HFFc6 (cell line): ENCODE data around the gene PLCZ1. TPM values are rescaled to one million over a fixed set of nuclear protein-coding genes. Genes with fewer than 3 reads are reported as not detected.

Experiments used
- DNase-seq: peaks from one replicate; pipeline ENCODE4 v3.0.0-alpha.2; 2018
- H3K27ac Mint-ChIP-seq: 2 replicates; pipeline ENCODE4 v1.8.0; 2020; ENCODE audit warnings: mild to moderate bottlenecking, mixed read lengths
- H3K27me3 Mint-ChIP-seq: 2 replicates; pipeline ENCODE4 v1.8.0; 2021; ENCODE audit warnings: mild to moderate bottlenecking, moderate library complexity, mixed read lengths; ENCODE audit not compliant: insufficient read depth
- H3K36me3 Mint-ChIP-seq: 2 replicates; pipeline ENCODE4 v1.8.0; 2021; ENCODE audit warnings: low read depth, mixed read lengths
- H3K4me1 Mint-ChIP-seq: 2 replicates; pipeline ENCODE4 v1.8.0; 2020; ENCODE audit warnings: low read depth, mixed read lengths
- H3K4me3 Mint-ChIP-seq: 2 replicates; pipeline ENCODE4 v1.8.0; 2020; ENCODE audit warnings: mild to moderate bottlenecking, moderate library complexity, mixed read lengths
- H3K9me3 Mint-ChIP-seq: 2 replicates; pipeline ENCODE4 v1.8.0; 2020; ENCODE audit warnings: mild to moderate bottlenecking, mixed read lengths
- CTCF ChIP-seq: fragments of 200-600 bp; sonication (generic); IDR thresholded peaks from 2 replicates; pipeline ENCODE4 v1.5.0; 2021; ENCODE audit warnings: antibody characterized with exemption, mild to moderate bottlenecking
- total RNA-seq, 6 experiments: library from RNA; stranded (reverse); fragmentation: NEBNext Ultra II Directional; extraction: Animal tissue kit (Norgen Biotek cat#: 25700); gene quantifications; 2 replicates in 1 of 6; 3 replicates in 5 of 6; pipeline ENCODE4 v1.2.3, GENCODE V29; 2021

Gene PLCZ1
- total RNA-seq, 6 experiments from 2014 or later, result not detected

- Mint-ChIP-seq H3K9me3 (no peaks in the 10 kb centered on the region), H3K4me3 (no peak overlapping the region), H3K27me3 (peaks cover 7% of the 10 kb centered on the region; the same call in 1 of the 2 replicates), H3K4me1 (no peaks in the 10 kb centered on the region), H3K36me3 (no peaks in the 10 kb centered on the region), H3K27ac (no peak overlapping the region)
- no peak for DNase-seq
- TF ChIP-seq CTCF, result no peak
Observed at GRCh38 chr12:18651525-18651924, 86.3 kb downstream of the PLCZ1 start.

- peaks cover 8% of the 10 kb centered on the region for H3K4me1 Mint-ChIP-seq
- peaks cover 6% of the 10 kb centered on the region; the same call in 1 of the 2 replicates for H3K27me3 Mint-ChIP-seq
- H3K4me3 Mint-ChIP-seq, result no peak overlapping the region
- H3K27ac Mint-ChIP-seq, result no peak overlapping the region
- no peak for DNase-seq
- no peaks in the 10 kb centered on the region for H3K9me3 Mint-ChIP-seq
- H3K36me3 Mint-ChIP-seq, result no peaks in the 10 kb centered on the region
- TF ChIP-seq CTCF, result no peak
Observed at GRCh38 chr12:18646286-18646890, 91.4 kb downstream of the PLCZ1 start.

- Mint-ChIP-seq H3K9me3 (no peaks in the 10 kb centered on the region), H3K27me3 (peaks cover under 1% of the 10 kb centered on the region; the same call in 1 of the 2 replicates), H3K36me3 (no peaks in the 10 kb centered on the region), H3K4me1 (peaks cover 8% of the 10 kb centered on the region), H3K4me3 (no peak overlapping the region), H3K27ac (no peak overlapping the region)
- no peak for TF ChIP-seq CTCF
- no peak for DNase-seq
Observed at GRCh38 chr12:18644564-18644963, 93.2 kb downstream of the PLCZ1 start.

GRCh38 chr12:18643681-18644080 lies 94.1 kb downstream of the PLCZ1 start:
- H3K9me3 Mint-ChIP-seq, result no peaks in the 10 kb centered on the region
- DNase-seq, result no peak
- peaks cover 8% of the 10 kb centered on the region for H3K4me1 Mint-ChIP-seq
- no peak overlapping the region for H3K27ac Mint-ChIP-seq
- H3K36me3 Mint-ChIP-seq, result no peaks in the 10 kb centered on the region
- H3K27me3 Mint-ChIP-seq, result no peaks in the 10 kb centered on the region
- no peak for TF ChIP-seq CTCF
- H3K4me3 Mint-ChIP-seq, result no peak overlapping the region

GRCh38 chr12:18640321-18640955 lies 97.4 kb downstream of the PLCZ1 start:
- DNase-seq, result no peak
- TF ChIP-seq CTCF, result no peak
- H3K4me1 Mint-ChIP-seq, result peaks cover 8% of the 10 kb centered on the region
- no peaks in the 10 kb centered on the region for H3K36me3 Mint-ChIP-seq
- no peaks in the 10 kb centered on the region for H3K9me3 Mint-ChIP-seq
- no peaks in the 10 kb centered on the region for H3K27me3 Mint-ChIP-seq
- no peak overlapping the region for H3K27ac Mint-ChIP-seq
- H3K4me3 Mint-ChIP-seq, result no peak overlapping the region
